ENCODE results near the gene TCAF2.
"Not testable (repeated sequence)": the region's sequence is repeated elsewhere in the genome, so short reads cannot be mapped to it uniquely, and the experiment has no call there.

- not testable (repeated sequence) for TF ChIP-seq CTCF (IDR thresholded peaks at IDR 0.05; ENCODE audit: control extremely low read depth in 1 of 3, insufficient read depth in 1 of 3, low read depth in 1 of 3, low read length in 3 of 3); MAX (IDR thresholded peaks at IDR 0.05); POLR2AphosphoS5 (IDR thresholded peaks at IDR 0.05; ENCODE audit: low read depth, low read length); EZH2 (IDR thresholded peaks at IDR 0.05; ENCODE audit: low read depth, low read length, severe bottlenecking); JUN (IDR thresholded peaks at IDR 0.05; ENCODE audit: low read depth, low read length); GTF2F1 (IDR thresholded peaks at IDR 0.05; ENCODE audit: borderline replicate concordance, low read depth, low read length); CEBPB (IDR thresholded peaks at IDR 0.05; ENCODE audit: low read depth, low read length); POLR2A (IDR thresholded peaks at IDR 0.05; ENCODE audit: control extremely low read depth in 1 of 2, low read depth in 2 of 2, low read length in 2 of 2); YY1 (IDR thresholded peaks at IDR 0.05; ENCODE audit: low read depth, low read length); EP300 (IDR thresholded peaks at IDR 0.05; ENCODE audit: borderline replicate concordance in 1 of 2, low read depth in 2 of 2, low read length in 2 of 2); POU5F1 (IDR thresholded peaks at IDR 0.05; ENCODE audit: low read depth, low read length)
- TF ChIP-seq, protein P1, sequence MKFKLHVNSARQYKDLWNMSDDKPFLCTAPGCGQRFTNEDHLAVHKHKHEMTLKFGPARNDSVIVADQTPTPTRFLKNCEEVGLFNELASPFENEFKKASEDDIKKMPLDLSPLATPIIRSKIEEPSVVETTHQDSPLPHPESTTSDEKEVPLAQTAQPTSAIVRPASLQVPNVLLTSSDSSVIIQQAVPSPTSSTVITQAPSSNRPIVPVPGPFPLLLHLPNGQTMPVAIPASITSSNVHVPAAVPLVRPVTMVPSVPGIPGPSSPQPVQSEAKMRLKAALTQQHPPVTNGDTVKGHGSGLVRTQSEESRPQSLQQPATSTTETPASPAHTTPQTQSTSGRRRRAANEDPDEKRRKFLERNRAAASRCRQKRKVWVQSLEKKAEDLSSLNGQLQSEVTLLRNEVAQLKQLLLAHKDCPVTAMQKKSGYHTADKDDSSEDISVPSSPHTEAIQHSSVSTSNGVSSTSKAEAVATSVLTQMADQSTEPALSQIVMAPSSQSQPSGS (IDR thresholded peaks at IDR 0.05; ENCODE audit: low read length), result not testable (repeated sequence)
These were observed 17.2 kb upstream of the TCAF2 start for GRCh38 chr7:143603549-143603948.

Data from H1 (cell line).